ENCODE measurements around the gene ACTL8.

ACTL8 gene

GRCh38 chr1:17773591-17774326 lies 18.6 kb downstream of the ACTL8 start:
- DNase-seq: no peak

GRCh38 chr1:17774452-17774851 lies 19.3 kb downstream of the ACTL8 start:
- DNase-seq: no peak

DNA sequence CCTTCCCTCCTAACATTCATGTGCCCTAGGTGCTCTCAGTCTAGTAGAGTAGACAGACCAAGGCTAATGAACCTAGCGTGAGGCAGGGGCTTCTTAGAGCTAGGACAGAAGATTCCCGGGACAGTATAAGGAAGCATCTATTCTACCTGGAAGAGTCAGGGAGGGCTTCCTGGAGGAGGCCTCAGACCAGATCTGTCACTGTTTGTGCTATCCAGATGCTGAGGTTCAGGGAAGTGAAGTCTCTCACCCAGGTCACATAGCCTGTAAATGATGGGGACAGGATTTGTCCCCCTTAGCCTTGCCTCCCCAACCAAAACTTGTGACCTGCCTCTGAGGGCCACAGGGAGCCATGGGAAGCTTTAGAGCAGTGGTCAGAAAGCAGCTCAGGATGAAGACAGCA lies 20.7 kb downstream of the ACTL8 start:
- no peak for DNase-seq

DNA sequence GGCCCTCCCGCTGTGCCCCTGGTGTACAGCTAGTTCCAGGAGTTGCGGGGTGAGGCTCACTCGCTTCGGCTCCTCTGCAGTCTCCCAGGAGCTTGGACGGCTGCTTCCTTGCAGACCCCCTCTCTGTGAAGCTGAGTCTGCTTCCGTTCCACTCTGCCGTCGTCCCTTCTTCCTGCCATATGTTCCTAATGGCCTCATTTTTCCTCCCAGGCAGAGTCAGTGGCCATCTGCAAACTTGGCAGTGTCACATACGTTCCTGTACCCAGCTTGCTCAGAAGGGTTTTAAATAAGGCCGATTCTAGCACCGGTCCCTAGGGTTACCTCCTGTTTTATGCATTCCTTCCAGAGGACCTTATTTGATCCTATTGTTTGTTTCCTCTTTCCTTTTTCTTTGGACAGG lies 21.3 kb downstream of the ACTL8 start:
- DNase-seq: no peak

DNA sequence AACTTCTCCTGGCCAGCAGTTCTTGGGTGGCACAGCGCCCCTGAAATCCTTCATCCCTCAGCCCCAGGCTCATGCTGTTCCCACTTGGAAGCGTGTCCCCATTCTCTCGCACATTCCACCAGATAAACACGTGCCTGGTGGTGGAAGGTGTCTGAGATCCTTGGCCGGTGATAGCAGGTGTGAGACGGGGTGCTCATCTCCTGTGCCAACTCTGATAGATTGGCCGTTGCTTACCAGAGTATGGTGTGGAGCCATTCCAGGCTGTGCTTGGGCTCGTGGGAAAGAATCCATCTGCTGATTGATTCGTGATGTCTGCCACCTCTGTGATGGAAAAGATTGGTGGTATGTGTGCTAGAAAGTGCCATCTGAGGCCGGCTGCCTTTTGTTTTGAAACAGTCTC lies 22.2 kb downstream of the ACTL8 start:
- DNase-seq: no peak

DNA sequence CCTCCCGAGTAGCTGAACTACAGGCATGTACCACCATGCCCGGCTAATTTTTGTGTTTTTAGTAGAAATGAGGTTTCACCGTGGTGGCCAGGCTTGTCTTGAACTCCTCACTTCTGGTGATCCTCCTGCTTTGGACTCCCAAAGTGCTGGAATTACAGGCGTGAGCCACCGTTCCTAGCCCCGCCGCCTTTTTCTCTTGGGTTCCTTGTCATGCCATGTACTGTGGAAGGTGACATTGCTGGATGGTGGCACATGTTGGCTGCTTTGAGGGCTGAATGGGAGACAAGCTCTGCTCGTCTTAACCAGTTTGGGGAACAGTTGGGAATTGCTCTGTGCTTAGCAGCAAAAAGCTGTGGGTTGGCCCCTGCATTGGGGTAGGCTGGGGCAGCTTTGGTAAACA lies 22.7 kb downstream of the ACTL8 start:
- DNase-seq: no peak

DNA sequence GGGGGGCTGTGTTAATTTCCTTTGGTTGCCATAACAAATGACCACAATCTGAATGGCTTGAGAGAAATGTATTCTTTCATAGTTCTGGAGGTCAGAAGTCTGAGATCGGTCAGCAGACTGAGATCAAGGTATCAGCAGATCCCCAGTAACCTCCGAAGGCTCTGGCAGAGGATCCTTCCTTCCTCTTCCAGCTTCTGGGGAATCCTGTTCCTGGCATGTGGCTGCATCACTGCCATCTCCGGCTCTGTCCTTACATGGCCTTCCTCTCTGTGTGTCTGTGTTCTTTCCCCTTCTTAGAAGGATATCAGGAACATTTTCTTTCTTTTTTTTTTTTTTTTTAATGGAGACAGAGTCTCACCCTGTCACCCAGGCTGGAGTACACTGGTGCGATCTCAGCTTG lies 25.8 kb downstream of the ACTL8 start:
- DNase-seq: no peak

- no peak for DNase-seq
Observed at GRCh38 chr1:17789926-17790325, 34.8 kb downstream of the ACTL8 start.

GRCh38 chr1:17790383-17791054 lies 35.4 kb downstream of the ACTL8 start:
- DNase-seq: no peak

GRCh38 chr1:17791055-17791390 lies 35.9 kb downstream of the ACTL8 start:
- no peak for DNase-seq

DNA sequence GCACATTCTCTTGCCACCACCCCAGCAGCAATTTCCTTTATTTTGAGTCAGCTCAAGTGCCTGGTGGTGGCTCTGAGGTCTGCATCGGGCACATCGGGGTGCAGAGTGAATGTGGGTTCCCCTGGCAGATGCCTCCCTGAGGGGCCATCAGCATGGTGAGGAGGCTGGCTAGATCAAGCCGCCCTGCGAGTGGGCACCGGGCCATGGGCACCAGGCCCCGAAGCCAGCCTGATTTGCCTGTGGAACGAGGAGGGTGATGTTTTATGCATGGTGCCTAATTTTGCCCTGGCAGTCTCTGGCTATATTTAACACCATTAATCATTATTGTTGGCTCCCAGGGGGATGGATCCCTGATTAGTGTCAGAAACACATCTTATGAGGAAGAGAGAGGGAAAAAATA lies 36.3 kb downstream of the ACTL8 start:
- DNase-seq: no peak

DNA sequence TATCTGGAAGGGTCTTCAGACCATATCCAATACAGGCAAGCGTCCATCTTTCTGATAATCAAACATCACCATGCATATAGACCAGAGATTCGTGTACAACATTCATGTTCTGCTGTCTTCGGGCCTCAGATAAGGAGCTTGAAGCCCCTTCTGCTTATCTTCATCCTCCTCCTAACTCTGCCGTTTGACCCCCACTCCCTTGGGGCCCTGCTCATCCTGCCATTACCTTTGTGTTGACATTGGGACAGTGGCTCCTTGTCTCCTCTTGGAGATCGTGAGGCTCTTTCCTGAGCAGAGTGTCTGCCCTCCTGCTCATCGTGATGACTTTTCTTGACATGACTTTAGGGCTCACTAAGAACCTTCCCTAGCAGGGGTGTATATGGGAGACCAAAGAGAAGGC lies 37.3 kb downstream of the ACTL8 start:
- no peak for DNase-seq

DNA sequence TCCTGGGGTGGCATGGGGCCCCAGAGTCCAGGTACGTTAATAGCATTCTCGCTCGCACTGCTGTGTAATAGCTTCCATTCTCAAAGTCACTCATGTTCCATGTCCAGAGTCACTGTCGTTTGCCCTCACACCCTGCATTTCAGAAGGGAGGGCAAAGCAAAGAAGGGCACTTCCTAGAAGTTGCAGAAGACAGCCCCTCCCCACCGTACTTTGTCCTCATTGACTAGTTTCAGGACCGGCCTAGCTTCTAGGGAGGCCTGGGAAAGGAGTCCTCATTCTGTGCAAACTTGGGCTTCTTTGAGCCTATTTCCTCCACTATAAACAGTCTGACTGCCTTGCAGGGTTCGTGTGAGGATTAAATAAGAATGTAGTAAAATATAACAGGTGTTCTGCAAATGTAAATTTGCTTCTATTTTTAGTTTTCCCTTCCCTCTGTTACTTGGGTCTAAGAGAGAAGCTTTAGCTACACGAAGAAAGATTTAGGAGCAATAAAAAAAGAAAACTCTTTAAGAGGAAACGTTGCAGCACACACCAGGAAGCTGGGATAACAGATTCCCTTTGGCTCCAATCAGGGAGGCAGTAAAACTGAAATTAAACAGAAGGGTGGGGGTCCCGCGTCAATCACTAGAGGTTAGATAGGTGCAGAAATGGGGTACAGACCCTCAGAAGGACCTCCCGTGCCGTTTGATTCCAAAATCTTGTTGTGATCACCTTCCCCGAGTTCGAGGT lies 40.1 kb downstream of the ACTL8 start:
- no peak for DNase-seq

- DNase-seq: no peak
Observed at GRCh38 chr1:17795836-17796645, 40.9 kb downstream of the ACTL8 start.

DNA sequence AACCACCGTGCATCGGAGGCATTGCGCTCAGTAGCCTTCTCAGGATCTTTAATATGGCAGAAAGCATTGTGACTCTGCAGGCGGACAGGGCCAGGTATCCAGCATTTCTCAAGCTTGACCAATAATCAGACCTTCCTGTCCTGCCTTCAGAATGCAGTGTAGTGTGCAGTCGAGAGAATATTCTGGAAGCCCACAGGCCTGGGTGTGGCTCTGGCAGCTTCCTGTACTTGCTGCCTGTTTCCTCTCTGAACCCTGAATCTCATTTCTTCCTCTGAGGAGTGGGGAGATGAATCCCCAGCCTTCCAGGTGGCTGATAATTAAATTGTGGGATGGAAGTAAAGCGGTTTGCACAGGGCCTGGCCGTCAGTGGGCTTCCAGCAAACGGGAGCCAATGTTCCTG lies 42.3 kb downstream of the ACTL8 start:
- no peak for DNase-seq

DNA sequence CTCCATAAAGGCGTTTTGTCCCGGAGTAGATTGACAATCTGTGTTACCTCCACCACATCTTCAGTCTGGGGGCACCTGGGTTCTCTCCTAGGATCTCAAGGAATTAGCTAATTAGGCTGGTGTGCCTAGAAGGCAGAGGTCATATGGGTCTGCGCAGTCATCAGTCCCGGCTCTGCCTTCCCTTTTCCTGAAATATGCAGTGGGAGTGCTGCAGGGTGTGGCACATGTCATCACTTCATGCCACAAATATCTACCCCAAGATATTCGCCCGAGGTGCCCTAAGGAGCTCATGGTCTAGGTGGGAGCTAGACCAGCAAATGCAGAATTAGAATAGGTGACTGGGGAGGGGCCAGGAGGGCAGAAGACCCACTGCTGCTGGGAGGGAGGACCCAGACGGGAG lies 42.9 kb downstream of the ACTL8 start:
- no peak for DNase-seq

DNA sequence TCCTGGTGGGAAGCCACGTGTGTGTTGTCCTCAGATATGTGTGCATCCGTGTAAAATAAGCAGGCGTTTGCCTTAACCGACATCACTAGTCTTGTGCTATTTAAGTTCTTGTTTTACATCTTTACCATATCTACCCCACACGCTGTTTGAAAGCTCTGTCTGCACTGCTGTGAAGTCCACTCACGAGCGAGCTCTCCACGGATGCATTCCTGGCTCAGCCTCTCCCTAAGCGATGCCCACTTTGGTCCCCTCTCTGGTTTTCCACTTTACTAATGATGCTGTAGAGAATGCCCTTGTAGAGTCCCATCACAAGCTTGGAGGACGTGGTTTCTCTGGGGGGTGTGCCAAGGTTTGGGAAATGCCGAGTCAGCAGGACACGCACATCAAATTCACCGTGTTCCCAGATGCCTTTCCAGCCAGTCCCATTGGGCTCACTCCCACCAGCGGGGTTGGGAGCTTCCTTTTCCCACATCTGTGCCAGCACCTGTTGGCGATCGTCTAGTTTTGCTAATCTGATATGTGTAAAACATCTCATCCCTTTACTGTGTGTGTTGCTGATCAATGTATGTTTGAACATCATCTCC lies 43.8 kb downstream of the ACTL8 start:
- no peak for DNase-seq

- no peak for DNase-seq
Observed at GRCh38 chr1:17799642-17800041, 44.5 kb downstream of the ACTL8 start.

DNA sequence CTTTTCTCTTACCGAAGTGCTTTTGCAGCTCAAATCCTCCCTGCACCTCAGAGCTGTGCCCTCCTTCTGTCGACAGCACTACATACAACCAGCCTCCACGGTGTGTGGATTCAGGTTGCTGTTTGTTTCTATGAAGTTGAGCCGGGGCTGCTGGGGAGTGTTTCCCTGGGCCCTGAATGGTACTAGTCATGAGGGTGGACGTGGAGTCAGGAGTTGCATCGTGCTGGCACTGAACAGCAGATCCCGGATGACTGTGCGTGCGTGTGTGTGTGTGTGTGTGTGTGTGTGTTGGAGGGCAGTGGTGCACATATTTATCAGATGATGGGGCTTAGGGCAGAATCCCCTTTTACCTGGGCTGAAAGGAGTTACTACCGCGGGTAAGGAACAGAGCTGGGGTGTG lies 47.0 kb downstream of the ACTL8 start:
- DNase-seq: no peak

DNA sequence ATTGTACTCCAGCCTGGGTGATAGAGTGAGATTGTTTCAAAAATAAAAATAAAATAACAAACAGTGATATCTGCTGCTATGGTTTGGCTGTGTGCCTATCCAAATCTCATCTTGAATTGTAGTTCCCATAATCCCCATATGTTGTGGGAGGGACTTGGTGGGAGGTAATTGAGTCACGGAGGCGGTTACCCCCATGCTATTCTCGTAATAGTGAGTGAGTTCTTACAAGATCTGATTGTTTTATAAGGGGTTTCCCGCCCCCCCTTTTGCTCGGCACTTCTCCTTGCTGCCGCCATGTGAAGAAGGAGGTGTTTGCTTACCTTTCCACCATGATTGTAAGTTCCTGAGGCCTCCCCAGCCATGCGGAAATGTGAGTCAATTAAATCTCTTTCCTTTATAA lies 47.8 kb downstream of the ACTL8 start:
- DNase-seq: no peak

- no peak for DNase-seq
Observed at GRCh38 chr1:17805869-17806684, 50.9 kb downstream of the ACTL8 start.

DNA sequence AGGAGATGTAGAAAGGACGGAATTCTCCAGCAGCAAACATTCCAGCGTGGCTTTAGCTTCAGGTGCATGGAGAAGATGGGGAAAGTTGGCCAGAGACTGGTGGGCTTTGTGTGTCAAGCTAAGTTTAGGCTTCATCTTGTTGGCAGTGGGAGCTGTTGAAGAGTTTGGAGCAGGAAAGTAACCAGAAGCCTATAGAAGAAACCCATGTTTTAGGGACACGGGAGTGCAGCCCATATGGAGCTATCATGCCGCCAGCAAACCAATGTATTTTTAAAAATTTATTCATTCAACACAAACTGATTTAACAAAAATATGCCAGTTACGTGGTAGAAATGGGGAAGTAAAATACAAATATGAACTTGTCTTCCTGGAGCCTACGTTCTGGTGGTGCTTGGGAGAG lies 53.7 kb downstream of the ACTL8 start:
- DNase-seq: no peak
